Right lung (tissue), 5 donors: ENCODE results near the gene FBXL19. TPM values are rescaled to one million over a fixed set of nuclear protein-coding genes. Genes with fewer than 3 reads are reported as not detected.

Source experiments
- DNase-seq, 2 donors: peaks; one replicate each; pipeline ENCODE4 v3.0.0-alpha.2; 2013
- polyA plus RNA-seq, 5 donors: library from polyadenylated mRNA; unstranded; fragments of 120-200 nt; gene quantifications; one replicate each; pipeline versions ENCODE4 v1.2.1 to v1.2.3, GENCODE V29; 2013; ENCODE audit warnings: inconsistent platforms in 1 of 5, low replicate concordance in 1 of 5; ENCODE audit not compliant: insufficient read length in 5 of 5, insufficient read depth in 1 of 5

FBXL19 gene
- polyA plus RNA-seq, 5 donors, result 13.9 to 29.4 (median 18.1) TPM

GRCh38 chr16:30944352-30944751 lies 21.0 kb downstream of the FBXL19 start:
- DNase-seq, result no peak

- no peak for DNase-seq
Measured at GRCh38 chr16:30946671-30947540, 23.5 kb downstream of the FBXL19 start.

DNA sequence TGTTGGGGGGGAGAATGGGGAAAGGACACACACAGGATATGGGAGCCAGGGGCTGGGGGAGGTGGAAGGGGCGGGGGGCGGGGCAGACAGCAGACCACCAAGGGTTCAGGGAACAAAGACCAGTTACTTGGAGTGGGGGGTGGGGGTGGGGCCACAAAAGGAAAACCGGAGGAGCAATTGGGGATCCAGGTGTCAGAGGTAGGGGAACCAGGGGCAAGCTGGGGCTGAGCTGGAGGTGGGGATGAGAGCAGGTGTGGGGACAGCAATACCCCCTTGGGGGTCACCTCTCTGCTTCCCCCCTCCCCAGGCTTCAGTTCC lies 24.1 kb downstream of the FBXL19 start:
- no peak for DNase-seq

DNA sequence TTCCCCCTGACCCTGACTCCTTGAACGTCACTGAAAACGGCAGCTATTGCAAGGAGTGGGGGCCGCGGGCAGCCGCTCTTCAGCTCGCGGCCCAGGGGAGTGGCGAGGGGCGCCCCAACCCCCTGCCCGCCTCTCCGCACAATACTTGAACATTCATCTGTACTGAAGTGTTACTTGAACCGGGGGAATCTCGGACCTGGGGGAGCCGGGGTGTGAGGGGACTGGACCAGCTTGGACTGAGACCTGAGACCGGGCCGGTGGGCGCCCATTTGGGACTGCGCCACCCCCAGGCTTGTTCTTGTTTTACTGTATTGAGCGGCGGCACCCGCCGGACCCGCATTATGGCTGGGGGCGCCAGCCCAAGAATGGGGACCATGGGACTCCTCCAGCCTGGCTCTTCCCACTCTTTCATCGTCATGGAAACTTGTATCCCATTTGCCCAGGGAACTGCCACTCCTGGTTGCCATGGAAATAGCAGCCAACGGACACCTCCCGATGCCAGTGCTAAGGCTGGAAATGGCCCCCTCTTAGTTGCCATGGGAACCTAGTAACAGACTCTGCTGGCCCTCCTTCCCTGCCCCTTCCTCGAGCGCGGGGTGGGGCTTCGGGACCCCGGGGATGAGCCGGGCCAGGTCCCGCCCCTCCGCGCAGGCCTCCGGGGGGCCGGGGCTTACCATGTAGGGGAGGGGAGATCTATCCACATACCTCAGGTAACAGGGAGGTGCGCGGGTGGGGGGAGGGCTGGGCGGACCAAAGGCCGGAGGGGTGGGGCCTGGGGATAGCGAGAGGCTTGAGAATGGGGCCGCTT lies 24.7 kb downstream of the FBXL19 start:
- DNase-seq, result peak; percentile 98

DNA sequence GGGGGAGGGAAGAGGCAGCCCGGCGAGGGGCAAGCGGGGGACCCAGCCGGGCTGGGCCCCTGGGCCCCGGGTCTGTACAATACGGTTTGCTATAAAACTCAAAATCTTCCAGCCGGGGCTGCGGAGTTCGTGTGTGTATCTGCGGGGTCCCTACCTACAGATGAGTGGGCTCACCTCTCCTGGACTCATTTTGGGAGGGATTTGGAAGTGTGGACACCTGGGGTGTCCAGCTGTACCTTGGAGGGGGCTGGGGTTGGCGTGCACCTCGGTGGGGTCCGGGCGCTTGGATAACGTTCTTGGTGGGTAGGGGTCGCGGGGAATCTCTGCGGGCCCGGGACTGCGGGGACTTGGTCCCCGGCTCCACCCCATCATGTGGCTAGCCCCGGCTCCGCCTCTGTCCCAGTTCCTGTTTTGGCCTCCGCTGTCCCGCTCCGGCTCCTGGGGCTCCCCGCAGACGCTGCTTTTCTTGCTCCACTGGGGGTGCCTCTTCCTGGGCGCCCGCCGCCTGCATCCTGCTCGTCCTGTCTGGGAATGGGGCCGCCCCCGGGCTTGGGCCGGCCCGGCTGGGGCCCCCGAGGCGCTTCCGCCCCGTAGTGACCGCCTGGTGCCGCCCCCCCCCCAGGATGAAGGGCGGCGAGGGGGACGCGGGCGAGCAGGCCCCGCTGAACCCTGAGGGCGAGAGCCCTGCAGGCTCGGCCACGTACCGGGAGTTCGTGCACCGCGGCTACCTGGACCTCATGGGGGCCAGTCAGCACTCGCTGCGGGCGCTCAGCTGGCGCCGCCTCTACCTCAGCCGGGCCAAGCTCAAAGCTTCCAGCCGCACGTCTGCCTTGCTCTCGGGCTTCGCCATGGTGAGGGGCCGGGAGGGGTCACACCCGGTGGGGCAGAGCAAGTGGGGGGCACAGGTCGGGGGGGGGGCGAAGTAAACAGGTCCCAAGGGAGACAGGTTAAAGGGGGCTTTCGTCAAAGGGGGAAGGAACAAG lies 25.6 kb downstream of the FBXL19 start, which contains the start of gene ORAI3:
Gene ORAI3, plus strand, starts transcription at position 402 of the 983 bp plus-strand sequence. Its CDS starts 222 bp downstream, at position 624.
- DNase-seq, result peak; percentile 69 to 73

- peak in 1 of 2 donors; percentile 38 for DNase-seq
Measured at GRCh38 chr16:30949650-30950515, 26.5 kb downstream of the FBXL19 start.

DNA sequence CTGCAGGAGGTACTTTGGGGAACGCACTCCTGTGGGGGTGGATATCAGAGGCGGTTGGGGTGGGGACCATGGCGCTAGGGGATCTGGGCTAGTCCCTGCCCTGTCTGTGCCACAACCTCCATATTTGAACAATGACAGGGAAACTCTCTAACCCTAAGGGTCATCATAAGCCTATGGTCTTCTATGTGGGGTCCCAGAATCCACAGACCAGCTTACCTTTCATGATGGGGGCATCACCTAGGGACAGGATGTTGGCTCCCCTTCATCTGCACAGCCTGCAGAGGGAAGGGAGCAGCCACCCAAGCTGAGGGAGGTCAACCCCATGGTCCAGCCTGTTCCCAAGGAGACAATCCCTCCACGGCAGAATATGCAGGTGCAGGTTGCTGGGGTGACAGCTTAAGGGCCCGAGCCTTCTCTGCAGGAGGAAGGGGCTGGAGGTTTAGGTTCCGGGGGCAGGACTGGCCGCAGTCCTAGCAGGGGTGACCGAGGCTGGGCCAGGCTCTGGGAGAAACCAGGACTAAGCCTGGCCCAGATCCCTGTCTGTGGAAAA lies 27.2 kb downstream of the FBXL19 start:
- DNase-seq, result no peak

DNA sequence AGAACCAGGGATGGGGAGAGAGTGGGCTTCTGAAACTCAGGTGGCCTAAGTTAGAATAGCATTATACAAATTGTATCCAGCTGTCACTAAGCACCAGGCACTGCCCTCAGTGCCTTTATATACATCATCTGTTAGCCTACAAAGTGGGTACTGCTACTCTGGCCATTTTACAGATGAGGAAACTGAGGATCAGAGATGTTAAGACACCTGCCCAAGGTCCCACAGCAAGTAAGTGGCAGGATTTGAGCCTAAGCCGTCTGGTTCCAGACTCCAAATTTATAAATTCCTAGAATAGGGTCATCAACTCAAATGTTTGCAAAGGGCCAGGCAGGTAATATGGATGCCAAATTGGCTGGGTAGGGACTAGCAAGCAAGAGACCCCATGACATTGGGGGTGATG lies 27.8 kb downstream of the FBXL19 start:
- no peak for DNase-seq

- peak; percentile 61 to 71 for DNase-seq
Measured at GRCh38 chr16:30951750-30952149, 28.4 kb downstream of the FBXL19 start.

DNA sequence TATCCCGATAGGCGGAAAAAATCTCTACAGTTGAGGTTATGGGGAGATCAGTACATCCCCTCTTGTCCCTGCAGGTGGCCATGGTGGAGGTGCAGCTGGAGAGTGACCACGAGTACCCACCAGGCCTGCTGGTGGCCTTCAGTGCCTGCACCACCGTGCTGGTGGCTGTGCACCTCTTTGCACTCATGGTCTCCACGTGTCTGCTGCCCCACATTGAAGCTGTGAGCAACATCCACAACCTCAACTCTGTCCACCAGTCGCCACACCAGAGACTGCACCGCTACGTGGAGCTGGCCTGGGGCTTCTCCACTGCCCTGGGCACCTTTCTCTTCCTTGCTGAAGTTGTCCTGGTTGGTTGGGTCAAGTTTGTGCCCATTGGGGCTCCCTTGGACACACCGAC lies 29.7 kb downstream of the FBXL19 start:
- no peak for DNase-seq

DNA sequence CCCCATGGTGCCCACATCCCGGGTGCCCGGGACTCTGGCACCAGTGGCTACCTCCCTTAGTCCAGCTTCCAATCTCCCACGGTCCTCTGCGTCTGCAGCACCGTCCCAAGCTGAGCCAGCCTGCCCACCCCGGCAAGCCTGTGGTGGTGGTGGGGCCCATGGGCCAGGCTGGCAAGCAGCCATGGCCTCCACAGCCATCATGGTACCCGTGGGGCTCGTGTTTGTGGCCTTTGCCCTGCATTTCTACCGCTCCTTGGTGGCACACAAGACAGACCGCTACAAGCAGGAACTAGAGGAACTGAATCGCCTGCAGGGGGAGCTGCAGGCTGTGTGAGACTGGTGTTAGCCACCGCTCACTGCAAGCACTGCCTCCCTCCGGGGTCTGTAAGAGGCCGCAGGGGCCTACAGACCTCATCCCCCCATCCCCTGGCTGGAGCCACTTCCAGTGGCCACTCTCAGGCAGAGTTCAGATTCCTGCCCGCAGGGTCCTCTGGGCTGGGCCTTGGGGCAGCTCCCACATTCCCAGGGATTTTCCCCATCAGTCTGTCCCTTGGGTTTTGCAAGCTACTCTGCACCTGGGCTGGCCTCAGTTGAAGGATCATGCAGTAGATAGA lies 30.2 kb downstream of the FBXL19 start:
- DNase-seq, result peak; percentile 53 to 66

DNA sequence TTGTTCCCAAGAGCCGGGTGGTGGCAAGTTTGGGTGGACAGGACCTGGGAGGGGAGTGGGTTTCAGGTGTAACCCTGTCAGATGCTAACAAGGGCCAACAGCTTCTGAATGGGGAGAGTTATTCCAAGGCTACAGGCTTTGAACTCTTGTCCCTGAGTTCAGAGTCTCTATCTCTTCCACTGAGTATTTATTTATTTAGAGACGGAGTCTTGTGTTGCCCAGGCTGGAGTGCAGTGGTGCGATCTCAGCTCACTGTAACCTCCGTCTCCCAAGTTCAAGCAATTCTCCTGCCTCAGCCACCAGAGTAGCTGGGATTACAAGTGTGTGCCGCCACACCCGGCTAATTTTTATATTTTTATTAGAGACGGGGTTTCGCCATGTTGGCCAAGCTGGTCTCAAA lies 31.6 kb downstream of the FBXL19 start:
- DNase-seq, result no peak

DNA sequence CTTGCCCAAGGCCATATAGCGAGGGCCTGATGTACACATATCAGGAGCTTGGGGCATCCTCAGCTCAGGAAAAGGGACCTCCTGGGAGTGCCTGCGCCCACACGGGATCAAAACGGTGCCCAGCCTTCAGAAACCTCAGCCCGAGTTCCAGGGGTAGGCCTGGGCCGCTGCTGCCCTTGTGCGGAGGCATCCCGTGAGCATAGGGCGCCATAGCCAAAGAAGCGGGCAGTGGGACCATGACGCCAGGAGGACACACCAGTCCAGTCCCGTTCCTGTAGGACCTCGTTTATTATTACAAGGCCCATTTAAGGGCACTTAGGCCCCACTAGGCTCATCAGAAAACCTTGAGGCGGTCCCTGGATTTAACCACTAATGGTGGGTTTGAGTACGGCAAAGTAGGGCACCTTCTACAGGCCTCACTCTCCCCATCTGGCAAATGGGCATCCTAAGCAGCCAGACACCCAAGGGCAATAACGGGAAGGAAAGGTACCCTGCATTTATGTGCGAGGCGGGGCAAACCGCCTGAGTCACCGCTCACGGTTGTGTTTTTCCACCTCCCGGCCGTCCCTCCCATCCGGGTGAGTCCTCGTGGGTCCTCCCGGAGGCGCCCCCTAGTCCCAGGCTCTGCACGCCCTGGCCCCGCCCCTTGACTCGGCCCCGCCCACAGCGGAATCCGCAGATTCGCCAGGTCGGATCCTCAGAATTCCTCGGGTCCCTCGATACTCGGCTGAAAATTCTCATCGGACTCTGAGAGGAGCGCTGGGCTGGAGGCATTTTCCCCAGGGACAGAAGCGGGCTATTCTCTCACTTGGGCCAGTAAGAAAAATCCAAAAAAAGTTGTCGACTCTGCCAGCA lies 33.5 kb downstream of the FBXL19 start:
- DNase-seq, result peak in 1 of 2 donors; percentile 72

DNA sequence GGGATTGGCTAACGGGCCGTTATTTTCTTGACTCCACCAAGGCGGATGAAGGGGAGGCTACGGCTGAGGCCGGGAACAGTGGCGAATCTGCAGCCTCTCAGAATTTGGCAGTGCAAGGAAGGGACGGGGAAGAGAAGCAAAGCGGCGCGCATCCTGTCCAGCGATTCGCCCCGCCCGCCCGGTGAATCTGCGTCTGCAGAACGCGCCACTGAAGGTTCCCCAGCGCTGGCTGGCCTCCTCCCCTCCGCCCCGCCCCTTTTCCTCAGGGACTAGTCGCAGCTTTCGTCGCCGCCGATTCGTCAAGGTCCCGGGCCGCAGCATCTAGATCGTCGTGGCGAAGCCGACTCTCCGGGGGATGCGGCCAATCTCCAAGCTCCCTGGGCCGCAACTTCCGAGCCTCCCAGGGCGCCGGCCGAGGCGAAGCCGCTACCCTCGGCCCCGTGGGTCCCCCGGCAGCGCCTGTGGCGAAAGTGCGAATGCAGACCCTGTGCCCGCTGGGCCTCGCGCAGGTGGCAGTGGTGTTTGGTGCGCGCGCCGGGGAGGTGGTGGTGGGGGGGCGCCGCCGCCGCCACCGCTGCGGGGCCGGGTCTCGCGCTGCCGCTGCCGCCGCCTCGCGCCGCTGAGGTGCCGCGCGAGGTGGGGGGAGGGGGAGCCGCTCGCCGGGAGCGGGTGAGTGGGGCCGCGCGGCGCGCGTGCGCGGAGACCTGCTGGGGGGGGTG lies 34.2 kb downstream of the FBXL19 start, which contains the start of gene SETD1A:
Gene SETD1A, plus strand, starts transcription at position 299 of the 719 bp plus-strand sequence. CDS start 978 bp downstream, outside the sequence.
- DNase-seq, result peak; percentile 95 to 96

DNA sequence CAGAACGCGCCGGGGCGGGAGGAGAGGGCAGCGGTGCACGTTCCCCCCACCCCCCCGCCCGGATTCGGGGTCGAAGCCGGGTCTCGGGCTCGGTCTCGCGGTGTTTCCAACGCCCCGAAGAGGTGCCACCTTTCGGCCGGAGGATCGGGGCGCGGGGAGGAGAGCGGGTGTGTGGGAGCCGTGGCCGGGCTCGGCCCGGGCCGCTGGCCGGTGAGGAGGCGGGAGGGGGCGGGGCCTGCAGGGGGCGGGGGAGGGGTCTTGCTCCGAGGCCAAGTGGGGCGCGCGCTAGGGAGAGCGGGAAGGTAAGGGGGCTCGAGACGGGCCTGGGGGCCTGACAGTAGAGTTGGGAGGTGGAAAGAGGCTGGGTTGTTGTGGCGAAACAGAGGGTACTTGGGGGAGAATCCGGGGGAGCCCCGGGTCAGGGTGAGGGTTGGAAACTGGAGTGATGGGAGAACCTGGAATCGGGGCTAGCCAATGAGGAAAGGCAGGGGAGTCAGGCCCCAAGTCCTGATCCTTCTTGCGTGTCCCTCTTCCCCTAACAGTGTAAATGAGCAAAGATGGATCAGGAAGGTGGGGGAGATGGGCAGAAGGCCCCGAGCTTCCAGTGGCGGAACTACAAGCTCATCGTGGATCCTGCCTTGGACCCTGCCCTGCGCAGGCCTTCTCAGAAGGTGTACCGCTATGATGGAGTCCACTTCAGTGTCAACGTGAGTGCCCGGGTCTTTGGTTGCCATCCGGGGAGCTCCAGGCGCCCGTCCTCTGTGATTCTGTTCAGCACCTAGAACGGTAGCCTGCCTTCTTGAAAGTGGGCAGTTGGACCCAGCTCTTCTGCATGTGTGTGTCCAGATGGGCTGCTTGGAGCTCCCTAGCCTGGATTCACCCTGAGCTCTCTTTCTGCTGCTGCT lies 35.1 kb downstream of the FBXL19 start:
- peak in 1 of 2 donors; percentile 38 for DNase-seq

DNA sequence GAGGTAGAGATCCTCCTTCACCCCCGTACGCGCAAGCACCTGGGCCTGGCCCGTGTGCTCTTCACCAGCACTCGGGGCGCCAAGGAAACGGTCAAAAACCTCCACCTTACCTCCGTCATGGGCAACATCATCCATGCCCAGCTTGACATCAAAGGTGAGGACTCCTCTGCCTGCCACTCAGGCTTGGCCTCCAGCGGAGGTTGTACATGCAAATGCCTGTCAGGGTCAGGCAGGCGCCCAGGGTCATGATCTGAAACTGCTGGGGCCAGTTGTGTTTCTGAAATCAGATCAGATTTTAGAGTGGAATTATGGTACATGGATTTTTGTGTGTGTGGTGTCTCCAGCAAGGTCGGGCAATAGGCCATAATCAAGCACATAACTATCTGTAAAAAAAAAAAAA lies 38.0 kb downstream of the FBXL19 start:
- DNase-seq, result no peak
